ENCODE results near the gene CTNNA2. TPM values are rescaled to one million over a fixed set of nuclear protein-coding genes. Genes with fewer than 3 reads are reported as not detected.

Gene CTNNA2
- polyA plus RNA-seq, 1 of the 3 experiments (the other 2 are of a cell fraction) = 0.30 TPM

DNA sequence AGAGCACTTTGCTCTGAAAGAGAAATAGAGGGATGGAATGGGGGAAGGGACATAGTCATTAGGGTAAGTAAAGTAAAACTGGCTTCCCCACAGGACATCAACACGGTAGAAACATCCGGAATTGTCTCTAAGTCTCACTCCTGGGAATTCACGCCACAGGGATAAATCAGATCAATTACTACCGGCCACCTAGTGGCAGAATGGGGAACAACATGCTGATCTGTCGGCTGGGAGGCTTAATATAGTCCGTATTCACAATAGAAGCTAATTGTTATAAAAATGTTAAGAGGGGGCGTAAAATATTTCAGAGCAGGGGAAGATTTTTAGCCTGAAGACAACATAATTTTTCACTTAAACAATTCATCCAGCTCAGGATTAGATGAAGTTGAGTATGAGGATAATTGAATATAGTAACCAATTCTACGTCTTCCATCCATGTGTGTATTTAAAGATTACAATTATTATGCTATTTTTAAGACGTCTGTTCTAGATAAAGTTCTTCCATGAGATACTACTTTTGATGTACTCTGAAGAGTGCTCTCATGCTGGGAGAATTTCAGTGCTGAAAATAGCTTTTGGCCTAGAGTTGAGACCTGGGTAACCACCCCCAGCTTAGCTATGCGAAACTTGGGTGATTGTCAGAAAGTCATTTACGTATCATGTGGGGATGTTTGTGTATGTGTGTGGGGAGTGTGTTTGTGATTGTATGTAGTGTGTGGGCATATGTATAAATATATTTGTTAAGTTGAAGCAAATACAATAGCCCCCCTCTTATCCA, 726.0 kb downstream of the CTNNA2 start:
- CTCF ChIA-PET = interaction anchor here (0.6 to 2.9 kb wide), 39 partner anchors 8 to 334 kb away, joined by 3 to 38 read pairs (median 4); no protein-coding TSS in a partner anchor
- Histone ChIP-seq H2AFZ (ENCODE audit: low read depth) (no peak overlapping the region), H3K4me1 (ENCODE audit: control insufficient read depth in 1 of 2, insufficient read depth in 2 of 2, low read depth in 1 of 2, low read length in 1 of 2) (peaks cover 0 to 6% of the 10 kb centered on the region in 2 experiments; a peak in 1 of 4 replicates), H3K9me2 (no peaks in the 10 kb centered on the region), H3K36me3 (replicated peaks in 1 of 2; ENCODE audit: control insufficient read depth in 1 of 2, insufficient read depth in 2 of 2, low read length in 1 of 2) (no peaks in the 10 kb centered on the region), H4K20me1 (ENCODE audit: insufficient read depth) (no peaks in the 10 kb centered on the region), H3K79me2 (ENCODE audit: insufficient read depth) (no peaks in the 10 kb centered on the region), H3K9me3 (no peaks in the 10 kb centered on the region), H3K9ac (no peak overlapping the region), H3K27me3 (ENCODE audit: insufficient read depth) (no peaks in the 10 kb centered on the region), H3K27ac (ENCODE audit: low read depth in 2 of 2, low read length in 1 of 2) (no peak overlapping the region), H3K4me2 (no peak overlapping the region), H3F3A (replicated peaks; ENCODE audit: insufficient read depth) (no peaks in the 10 kb centered on the region), H3K4me3 (ENCODE audit: low read depth in 2 of 2, low read length in 1 of 2) (no peak overlapping the region)
- TF ChIP-seq SMC3 (IDR thresholded peaks at IDR 0.05; ENCODE audit: low read depth, low read length) = peak; percentile 46; the same call in 1 of the 2 replicates
- no peak for TF ChIP-seq RFX5 (IDR thresholded peaks at IDR 0.05; ENCODE audit: low read length)
- peak; percentile 56 for TF ChIP-seq RAD21 (IDR thresholded peaks at IDR 0.05; ENCODE audit: low read length)
- TF ChIP-seq YY1 (IDR thresholded peaks at IDR 0.05; ENCODE audit: low read depth) = no peak
- TF ChIP-seq, protein P1, sequence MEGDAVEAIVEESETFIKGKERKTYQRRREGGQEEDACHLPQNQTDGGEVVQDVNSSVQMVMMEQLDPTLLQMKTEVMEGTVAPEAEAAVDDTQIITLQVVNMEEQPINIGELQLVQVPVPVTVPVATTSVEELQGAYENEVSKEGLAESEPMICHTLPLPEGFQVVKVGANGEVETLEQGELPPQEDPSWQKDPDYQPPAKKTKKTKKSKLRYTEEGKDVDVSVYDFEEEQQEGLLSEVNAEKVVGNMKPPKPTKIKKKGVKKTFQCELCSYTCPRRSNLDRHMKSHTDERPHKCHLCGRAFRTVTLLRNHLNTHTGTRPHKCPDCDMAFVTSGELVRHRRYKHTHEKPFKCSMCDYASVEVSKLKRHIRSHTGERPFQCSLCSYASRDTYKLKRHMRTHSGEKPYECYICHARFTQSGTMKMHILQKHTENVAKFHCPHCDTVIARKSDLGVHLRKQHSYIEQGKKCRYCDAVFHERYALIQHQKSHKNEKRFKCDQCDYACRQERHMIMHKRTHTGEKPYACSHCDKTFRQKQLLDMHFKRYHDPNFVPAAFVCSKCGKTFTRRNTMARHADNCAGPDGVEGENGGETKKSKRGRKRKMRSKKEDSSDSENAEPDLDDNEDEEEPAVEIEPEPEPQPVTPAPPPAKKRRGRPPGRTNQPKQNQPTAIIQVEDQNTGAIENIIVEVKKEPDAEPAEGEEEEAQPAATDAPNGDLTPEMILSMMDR (IDR thresholded peaks at IDR 0.05) = peak; percentile 80
- DNase-seq = peak; percentile 24
- 44% methylated on average over 11 of the region's 11 CpGs for WGBS (ENCODE audit: low lambda C conversion rate)
- POLR2A ChIA-PET = no interaction called here

DNA sequence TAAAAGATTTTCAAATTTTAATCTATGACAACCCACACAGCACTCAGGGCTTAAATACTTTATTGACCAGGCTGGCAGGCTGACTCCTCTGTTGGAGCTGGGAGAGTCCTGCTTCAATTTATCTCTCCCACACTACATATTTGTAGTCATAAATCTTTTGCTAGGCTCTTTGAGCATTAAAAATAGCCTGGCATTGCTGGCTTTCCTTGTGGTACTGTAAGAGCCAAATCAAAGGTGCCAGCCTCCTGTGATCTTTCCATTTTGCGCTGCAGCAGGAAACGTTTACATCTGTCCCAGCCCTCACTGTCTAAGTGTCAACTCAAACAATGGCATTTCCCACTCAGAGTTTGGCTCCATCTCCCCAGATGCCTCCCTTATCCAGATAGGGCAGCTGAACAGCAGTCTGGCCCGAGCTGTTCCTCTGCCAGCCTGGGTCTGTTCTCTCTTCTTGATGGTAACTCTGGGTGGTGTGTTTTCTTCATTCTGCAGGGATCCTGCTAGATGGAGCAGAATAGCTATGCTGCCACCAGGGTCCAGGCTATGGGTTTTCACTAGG, 729.6 kb downstream of the CTNNA2 start:
- Histone ChIP-seq H3K79me2 (ENCODE audit: insufficient read depth) (no peaks in the 10 kb centered on the region), H3K9me2 (no peaks in the 10 kb centered on the region)

More for the DNA sequence above, 729.6 kb downstream of the CTNNA2 start:
- Histone ChIP-seq H3F3A (replicated peaks; ENCODE audit: insufficient read depth) (no peaks in the 10 kb centered on the region), H3K4me2 (no peak overlapping the region), H3K9me3 (no peaks in the 10 kb centered on the region), H3K4me3 (ENCODE audit: low read depth in 2 of 2, low read length in 1 of 2) (no peak overlapping the region), H2AFZ (ENCODE audit: low read depth) (no peak overlapping the region), H3K36me3 (replicated peaks in 1 of 2; ENCODE audit: control insufficient read depth in 1 of 2, insufficient read depth in 2 of 2, low read length in 1 of 2) (no peaks in the 10 kb centered on the region), H3K27ac (ENCODE audit: low read depth in 2 of 2, low read length in 1 of 2) (no peak overlapping the region), H3K27me3 (ENCODE audit: insufficient read depth) (no peaks in the 10 kb centered on the region), H4K20me1 (ENCODE audit: insufficient read depth) (no peaks in the 10 kb centered on the region), H3K9ac (no peak overlapping the region), H3K4me1 (ENCODE audit: control insufficient read depth in 1 of 2, insufficient read depth in 2 of 2, low read depth in 1 of 2, low read length in 1 of 2) (peaks cover 0 to 6% of the 10 kb centered on the region in 2 experiments; a peak in 1 of 4 replicates)
- CTCF ChIA-PET = interaction anchor here (0.8 to 1.7 kb wide), 7 partner anchors 19 to 306 kb away, joined by 3 to 6 read pairs (median 4); no protein-coding TSS in a partner anchor
- WGBS (ENCODE audit: low lambda C conversion rate) = 32% methylated on average over 3 of the region's 3 CpGs
- TF ChIP-seq EZH2phosphoT487 (IDR thresholded peaks at IDR 0.05; ENCODE audit: borderline replicate concordance, low read depth) (no peak), GABPA (IDR thresholded peaks at IDR 0.05; ENCODE audit: low read depth) (no peak), RCOR1 (IDR thresholded peaks at IDR 0.05; ENCODE audit: low read length) (no peak), MEF2A (IDR thresholded peaks at IDR 0.05; ENCODE audit: borderline replicate concordance, low read depth) (no peak), YY1 (IDR thresholded peaks at IDR 0.05; ENCODE audit: low read depth) (no peak), CHD2 (IDR thresholded peaks at IDR 0.05; ENCODE audit: low read length, partially characterized antibody) (no peak), SMC3 (IDR thresholded peaks at IDR 0.05; ENCODE audit: low read depth, low read length) (no peak), GATA2 (CRISPR knock-in tag; IDR thresholded peaks at IDR 0.05) (no peak), TEAD4 (IDR thresholded peaks at IDR 0.05; ENCODE audit: borderline replicate concordance, insufficient read depth) (no peak), POLR2AphosphoS5 (IDR thresholded peaks at IDR 0.05; ENCODE audit: low read depth, low read length) (no peak), REST (IDR thresholded peaks at IDR 0.05; ENCODE audit: low read depth, low read length) (no peak), EP300 (IDR thresholded peaks at IDR 0.05; ENCODE audit: borderline replicate concordance in 1 of 2, low read depth in 1 of 2, low read length in 1 of 2) (no peak)
- TF ChIP-seq, protein P2, sequence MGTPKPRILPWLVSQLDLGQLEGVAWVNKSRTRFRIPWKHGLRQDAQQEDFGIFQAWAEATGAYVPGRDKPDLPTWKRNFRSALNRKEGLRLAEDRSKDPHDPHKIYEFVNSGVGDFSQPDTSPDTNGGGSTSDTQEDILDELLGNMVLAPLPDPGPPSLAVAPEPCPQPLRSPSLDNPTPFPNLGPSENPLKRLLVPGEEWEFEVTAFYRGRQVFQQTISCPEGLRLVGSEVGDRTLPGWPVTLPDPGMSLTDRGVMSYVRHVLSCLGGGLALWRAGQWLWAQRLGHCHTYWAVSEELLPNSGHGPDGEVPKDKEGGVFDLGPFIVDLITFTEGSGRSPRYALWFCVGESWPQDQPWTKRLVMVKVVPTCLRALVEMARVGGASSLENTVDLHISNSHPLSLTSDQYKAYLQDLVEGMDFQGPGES (IDR thresholded peaks at IDR 0.05; ENCODE audit: low read depth, low read length) = no peak
- DNase-seq = peak; percentile 4
- POLR2A ChIA-PET = no interaction called here

Data from SK-N-SH (cell line).